PC-9 (cell line): ENCODE results near the gene MEAF6. TPM values are rescaled to one million over a fixed set of nuclear protein-coding genes. Genes with fewer than 3 reads are reported as not detected.
A peak's percentile ranks its signal among the peaks of the same experiment; 100 is the strongest.

Experiments used
- BruUV-seq: library from RNA; stranded (reverse); fragments of 400-500 nt; replicated peaks from 2 replicates; lab custom pipeline; 2021; lab: Mats Ljungman, UMichigan
- CTCF ChIA-PET: fragments of 300-600 bp; sonication (Branson Sonifier 250); formaldehyde crosslinking; loops from one replicate; lab custom pipeline; 2022; ENCODE audit warnings: antibody characterized with exemption; lab: Charles Lee
- POLR2A ChIA-PET: fragments of 300-600 bp; sonication (Branson Sonifier 250); formaldehyde crosslinking; loops from one replicate; lab custom pipeline; 2022; ENCODE audit warnings: antibody characterized with exemption; ENCODE audit not compliant: unreplicated experiment; lab: Charles Lee
- DNase-seq, 2 experiments: peaks; one replicate each; pipeline versions ENCODE4 v3.0.0 to v3.0.0-alpha.2; 2015 to 2022; ENCODE audit warnings: mixed read lengths in 1 of 2
- H2AFZ ChIP-seq: fragments of 200-600 bp; sonication (generic); 2 replicates; pipeline ENCODE4 v1.8.1; 2017; ENCODE audit warnings: antibody characterized with exemption
- H3F3A ChIP-seq: fragments of 200-600 bp; sonication (generic); 2 replicates; pipeline ENCODE4 v1.8.1; 2017; ENCODE audit warnings: antibody characterized with exemption, mild to moderate bottlenecking, low read depth; ENCODE audit not compliant: insufficient read depth
- H3K27ac ChIP-seq: fragments of 200-600 bp; sonication (generic); 2 replicates; pipeline ENCODE4 v1.6.1; 2016; ENCODE audit warnings: mixed run types
- H3K27me3 ChIP-seq: fragments of 200-600 bp; sonication (generic); 2 replicates; pipeline ENCODE4 v1.6.1; 2016; ENCODE audit warnings: low read depth, mixed run types; ENCODE audit not compliant: insufficient read depth
- H3K36me3 ChIP-seq: fragments of 200-600 bp; sonication (generic); 2 replicates; pipeline ENCODE4 v1.6.1; 2016; ENCODE audit warnings: low read depth, mixed run types
- H3K4me1 ChIP-seq: fragments of 200-600 bp; sonication (generic); replicated peaks from 2 replicates; pipeline ENCODE4 v1.6.1; 2016; ENCODE audit warnings: mixed run types; ENCODE audit not compliant: insufficient read depth
- H3K4me2 ChIP-seq: fragments of 200-600 bp; sonication (generic); 2 replicates; pipeline ENCODE4 v1.6.1; 2017; ENCODE audit warnings: mixed run types
- H3K4me3 ChIP-seq: fragments of 200-600 bp; sonication (generic); 2 replicates; pipeline ENCODE4 v1.6.1; 2016; ENCODE audit warnings: mixed run types
- H3K79me2 ChIP-seq: fragments of 200-600 bp; sonication (generic); 2 replicates; pipeline ENCODE4 v1.6.1; 2017; ENCODE audit warnings: low read depth, mixed run types
- H3K9me2 ChIP-seq: fragments of 200-600 bp; sonication (generic); 2 replicates; pipeline ENCODE4 v1.8.1; 2017; ENCODE audit warnings: mild to moderate bottlenecking; ENCODE audit not compliant: insufficient read depth
- H3K9me3 ChIP-seq: fragments of 200-600 bp; sonication (generic); 2 replicates; pipeline ENCODE4 v1.8.1; 2016; ENCODE audit warnings: low read depth; ENCODE audit not compliant: insufficient read depth
- H4K20me1 ChIP-seq: fragments of 200-600 bp; sonication (generic); 2 replicates; pipeline ENCODE4 v1.8.1; 2017; ENCODE audit not compliant: insufficient read depth
- CTCF ChIP-seq: fragments of 200-600 bp; sonication (generic); conservative IDR thresholded peaks from 2 replicates; pipeline ENCODE4 v1.6.1; 2017; ENCODE audit warnings: mixed run types, antibody characterized with exemption, mild to moderate bottlenecking, moderate library complexity
- EZH2 ChIP-seq: fragments of 200-600 bp; sonication (generic); IDR thresholded peaks from 2 replicates; pipeline ENCODE4 v1.8.0; 2017; ENCODE audit warnings: antibody characterized with exemption, low read depth
- intact Hi-C: fragments of 100-400 bp; cut with micrococcal nuclease; formaldehyde crosslinking; loops from one replicate; pipeline ENCODE4 v1.10.0; 2022; ENCODE audit not compliant: unreplicated experiment
- total RNA-seq: library from RNA; stranded (reverse); gene quantifications from 2 replicates; pipeline ENCODE4 v1.2.3, GENCODE V29; 2021

The MEAF6 gene
- total RNA-seq, 1 experiment from 2014 or later, result 72.3 TPM

- intact Hi-C loops, result no loop called here
- Histone ChIP-seq H3K79me2 (peaks cover 14% of the 10 kb centered on the region), H3K4me2 (no peak overlapping the region), H3K36me3 (peaks cover 16% of the 10 kb centered on the region; the same call in 1 of the 2 replicates), H3K27me3 (no peaks in the 10 kb centered on the region), H3F3A (peaks cover 52% of the 10 kb centered on the region), H3K27ac (0 out of 2 replicates have a peak overlapping the region, but pooled peaks have one; percentile 42), H4K20me1 (no peaks in the 10 kb centered on the region), H3K9me3 (no peaks in the 10 kb centered on the region), H3K4me1 (peaks cover 43% of the 10 kb centered on the region), H2AFZ (no peak overlapping the region), H3K4me3 (no peak overlapping the region), H3K9me2 (no peaks in the 10 kb centered on the region)
- no peak for DNase-seq
- ChIA-PET POLR2A (interaction anchor here (0.6 to 1.3 kb wide), 2 partner anchors 15 to 322 kb away, joined by 13 to 17 read pairs; partner anchors contain the start of genes C1orf122 and YRDC), CTCF (interaction anchor here (0.6 to 1.7 kb wide), 4 partner anchors 10 to 204 kb away, joined by 5 to 8 read pairs (median 5); partner anchors contain the start of gene MEAF6)
- BruUV-seq, result no TSS peak
- TF ChIP-seq CTCF (no peak), EZH2 (no peak)
Observed at GRCh38 chr1:37485902-37486679, 28.5 kb downstream of the MEAF6 start.

- peak; percentile 47 to 77 for DNase-seq
- intact Hi-C loops, result no loop called here
- H3K4me2 ChIP-seq, result peak overlapping the region; percentile 62
- ChIA-PET POLR2A (interaction anchor here (0.6 to 0.7 kb wide), 5 partner anchors 8 to 19 kb away, joined by 3 to 7 read pairs (median 4); no protein-coding TSS in a partner anchor), CTCF (interaction anchor here (0.6 to 1.3 kb wide), 3 partner anchors 13 to 29 kb away, joined by 3 to 4 read pairs (median 3); no protein-coding TSS in a partner anchor)
- 0 out of 2 replicates have a peak overlapping the region, but pooled peaks have one; percentile 6 for H3K4me3 ChIP-seq
- peak overlapping the region; percentile 42 for H3K27ac ChIP-seq
- no TSS peak for BruUV-seq
- no peak overlapping the region for H2AFZ ChIP-seq
- peaks cover 56% of the 10 kb centered on the region for H3K4me1 ChIP-seq
- H4K20me1 ChIP-seq, result no peaks in the 10 kb centered on the region
- no peak for TF ChIP-seq EZH2
- TF ChIP-seq CTCF, result no peak
- no peaks in the 10 kb centered on the region for H3K9me2 ChIP-seq
- peaks cover 60% of the 10 kb centered on the region for H3F3A ChIP-seq
- no peaks in the 10 kb centered on the region for H3K27me3 ChIP-seq
- peaks cover 25% of the 10 kb centered on the region for H3K36me3 ChIP-seq
- H3K9me3 ChIP-seq, result no peaks in the 10 kb centered on the region
- peaks cover 27% of the 10 kb centered on the region for H3K79me2 ChIP-seq
Observed at GRCh38 chr1:37484325-37485051, 30.1 kb downstream of the MEAF6 start.

- ChIA-PET CTCF (no interaction called here), POLR2A (interaction anchor here (0.6 to 0.7 kb wide), 3 partner anchors 12 to 1001 kb away, joined by 3 to 7 read pairs (median 4); partner anchors contain the start of gene CSF3R)
- no peaks in the 10 kb centered on the region for H3K27me3 ChIP-seq
- no peaks in the 10 kb centered on the region for H4K20me1 ChIP-seq
- H3K9me2 ChIP-seq, result no peaks in the 10 kb centered on the region
- TF ChIP-seq EZH2 (no peak), CTCF (no peak)
- no peak overlapping the region for H2AFZ ChIP-seq
- peak overlapping the region; percentile 62 for H3K4me2 ChIP-seq
- H3K27ac ChIP-seq, result peak overlapping the region; percentile 42
- no TSS peak for BruUV-seq
- peaks cover 34% of the 10 kb centered on the region for H3K79me2 ChIP-seq
- H3K4me1 ChIP-seq, result peaks cover 63% of the 10 kb centered on the region
- intact Hi-C loops, result no loop called here
- H3K36me3 ChIP-seq, result peaks cover 25% of the 10 kb centered on the region
- no peak overlapping the region for H3K4me3 ChIP-seq
- no peaks in the 10 kb centered on the region for H3K9me3 ChIP-seq
- no peak for DNase-seq
- peaks cover 64% of the 10 kb centered on the region for H3F3A ChIP-seq
Observed at GRCh38 chr1:37483785-37484184, 30.8 kb downstream of the MEAF6 start.
